GM21360 (cell line): ENCODE results near the gene RAD54L.

Source experiments
- ATAC-seq: cut with Tn5 transposase; IDR thresholded peaks from one replicate; pipeline ENCODE4 v1.9.1; 2021; ENCODE audit warnings: mild to moderate bottlenecking, moderate library complexity; ENCODE audit not compliant: unreplicated experiment

RAD54L gene

DNA sequence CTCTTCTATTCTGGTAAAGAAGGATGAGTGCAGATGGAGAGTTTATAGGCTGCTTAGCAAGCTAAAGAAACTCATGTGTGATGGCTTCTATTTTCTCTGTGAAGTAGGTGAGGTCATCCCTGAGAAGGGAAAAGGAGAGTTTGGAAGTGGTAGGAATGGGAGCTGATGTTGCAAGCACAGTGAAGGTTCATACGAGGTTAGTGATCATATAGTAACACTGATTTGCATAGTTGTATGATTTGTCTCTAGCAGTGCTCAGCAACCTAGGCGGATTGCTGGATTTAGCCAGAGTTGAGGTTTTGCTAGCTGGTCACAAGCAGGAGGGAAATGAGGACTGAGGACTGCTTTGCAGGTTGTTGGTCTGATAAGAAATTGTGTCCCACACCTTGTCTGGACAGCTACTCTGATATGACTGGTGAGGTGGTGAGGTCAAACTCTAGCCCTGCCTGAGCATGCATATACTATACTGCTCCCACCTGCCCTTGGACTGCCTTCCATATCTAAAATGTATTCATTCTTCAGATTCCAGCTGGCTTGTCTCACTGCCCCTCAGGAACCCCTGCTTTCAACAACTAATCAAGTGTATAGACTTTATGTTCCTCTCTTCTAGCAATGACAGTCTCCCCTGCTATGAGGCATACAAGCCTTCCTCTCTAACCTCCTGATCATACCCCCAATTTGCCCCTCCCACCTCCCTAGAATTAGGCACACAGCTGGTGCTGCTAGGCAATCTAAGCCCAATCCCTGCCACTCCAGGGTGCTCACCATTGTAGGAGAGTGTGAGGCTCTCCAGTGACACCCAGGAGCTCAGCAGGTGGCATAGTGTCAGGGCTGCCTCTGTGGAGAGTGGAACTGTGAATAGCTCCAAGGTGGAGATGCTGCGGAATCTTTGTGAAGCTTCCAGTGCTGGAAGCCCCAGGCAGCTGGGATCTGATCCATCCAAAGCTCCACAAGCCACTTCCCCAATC is 37.3 kb downstream of the RAD54L start:
- no peak for ATAC-seq

DNA sequence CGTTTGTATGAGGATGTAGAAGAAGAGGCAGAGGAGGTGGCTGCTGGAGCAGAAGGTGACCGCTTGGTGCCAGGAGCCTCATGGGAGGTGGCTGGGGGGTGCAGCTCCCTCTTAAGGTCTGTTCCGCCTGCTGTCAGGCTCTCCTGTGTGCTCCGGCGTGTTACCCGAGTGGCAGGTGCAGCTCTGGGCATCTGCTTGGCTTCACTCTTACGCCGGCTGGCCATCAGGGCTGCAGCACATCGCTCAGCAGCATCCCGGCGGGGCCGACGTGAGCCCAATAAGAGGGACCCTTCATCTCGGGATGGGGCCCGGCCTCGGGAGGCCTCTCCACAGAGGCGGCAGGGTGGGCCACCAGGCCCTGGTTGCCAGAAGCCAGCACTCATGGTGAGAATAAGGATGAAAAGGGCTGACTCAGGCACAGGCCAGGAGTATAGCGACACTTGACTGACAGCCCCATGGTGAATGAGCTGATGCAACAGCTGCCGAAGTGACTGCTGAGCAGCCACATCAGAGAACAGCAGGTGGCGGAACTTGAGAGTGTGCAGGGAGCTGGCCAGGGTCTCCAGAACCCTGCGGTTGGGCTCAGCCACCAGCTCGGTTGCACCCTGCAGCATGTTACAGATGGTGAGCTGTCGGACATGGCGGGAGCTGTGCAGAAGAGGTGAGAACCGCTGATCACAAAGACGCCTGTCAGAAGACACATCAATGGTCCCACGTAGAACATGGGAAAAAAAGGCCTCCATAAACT is 38.3 kb downstream of the RAD54L start:
- ATAC-seq: no peak

DNA sequence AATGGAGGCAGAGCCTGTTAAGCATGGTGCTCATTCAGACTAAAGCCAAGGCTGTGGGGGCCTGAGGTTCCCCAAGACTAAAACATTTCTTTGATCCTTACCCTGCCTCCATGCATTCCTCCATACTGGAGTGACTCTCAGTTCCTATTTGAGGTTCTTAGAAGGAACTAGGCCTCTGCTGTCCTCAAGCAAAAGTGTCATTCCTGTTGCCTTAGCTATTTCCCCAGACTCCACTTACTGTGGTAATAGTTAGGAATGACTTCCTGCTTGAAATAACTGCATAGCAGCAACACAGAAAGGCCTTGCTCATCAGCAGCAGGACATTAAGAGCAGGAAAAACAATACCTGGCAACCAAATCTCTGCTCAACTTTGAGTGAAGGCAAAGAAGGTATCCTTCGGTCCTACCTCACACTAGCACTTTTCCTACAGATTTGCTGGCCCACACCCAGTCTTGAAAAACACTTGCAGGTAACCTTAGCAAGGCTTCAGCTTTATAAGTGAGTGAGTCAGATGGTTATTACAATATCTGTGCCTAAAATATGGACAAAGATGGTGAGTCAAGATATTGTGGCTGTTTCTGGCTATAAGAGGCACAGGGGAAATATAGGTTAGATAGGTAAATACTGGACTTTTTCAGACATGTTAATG is 41.0 kb downstream of the RAD54L start:
- no peak for ATAC-seq

DNA sequence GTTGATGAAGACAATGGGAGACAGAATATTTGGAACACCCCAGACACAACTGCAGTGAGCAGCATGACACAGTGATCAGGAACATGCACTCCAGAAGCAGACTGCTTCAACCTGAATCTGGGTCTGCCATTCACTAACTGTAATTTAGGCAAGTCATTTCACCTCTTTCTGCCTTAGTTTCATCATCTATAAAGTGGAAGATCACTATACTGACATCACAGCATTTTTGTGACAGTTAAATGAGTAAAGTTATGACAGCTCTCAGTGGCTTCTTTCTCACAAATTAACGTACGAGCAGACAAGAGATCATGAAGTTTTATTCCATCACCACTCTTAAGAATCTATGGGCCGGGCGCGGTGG is 41.6 kb downstream of the RAD54L start:
- no peak for ATAC-seq

DNA sequence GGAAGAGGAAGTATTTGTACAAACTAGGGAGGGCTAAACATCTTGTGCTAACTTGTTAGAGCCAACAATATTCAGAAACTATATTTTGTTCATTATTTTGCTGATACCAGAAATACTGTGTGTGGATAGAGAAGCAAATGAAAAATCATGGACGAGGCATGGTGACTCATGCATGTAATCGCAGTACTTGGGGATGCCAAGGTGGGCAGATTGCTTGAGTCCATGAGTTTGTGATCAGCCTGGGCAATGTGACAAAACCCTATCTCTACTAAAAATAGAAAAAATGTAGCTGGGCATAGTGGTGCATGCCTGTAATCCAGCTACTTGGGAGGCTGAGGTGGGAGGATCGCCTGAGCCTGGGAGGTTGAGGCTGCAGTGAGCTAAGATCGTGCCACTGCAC is 42.4 kb downstream of the RAD54L start:
- ATAC-seq: no peak

DNA sequence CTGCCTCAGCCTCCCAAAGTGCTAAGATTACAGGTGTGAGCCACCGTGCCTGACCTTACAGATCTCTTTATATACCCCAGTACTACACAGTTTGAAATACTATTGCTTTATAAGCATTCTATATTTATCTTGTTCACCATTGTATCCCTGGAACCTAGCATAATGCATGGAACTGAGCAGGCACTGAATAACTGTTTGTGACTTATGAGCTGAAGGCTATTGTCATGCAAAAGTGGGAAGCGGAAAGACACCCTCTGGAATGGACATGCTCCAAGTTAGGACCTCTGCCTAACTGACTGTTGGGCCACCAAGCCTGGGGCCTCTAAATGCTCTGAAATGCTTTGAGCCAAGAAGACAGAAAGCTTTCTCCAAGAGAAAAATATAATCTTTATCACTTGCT is 47.7 kb downstream of the RAD54L start:
- ATAC-seq: no peak

DNA sequence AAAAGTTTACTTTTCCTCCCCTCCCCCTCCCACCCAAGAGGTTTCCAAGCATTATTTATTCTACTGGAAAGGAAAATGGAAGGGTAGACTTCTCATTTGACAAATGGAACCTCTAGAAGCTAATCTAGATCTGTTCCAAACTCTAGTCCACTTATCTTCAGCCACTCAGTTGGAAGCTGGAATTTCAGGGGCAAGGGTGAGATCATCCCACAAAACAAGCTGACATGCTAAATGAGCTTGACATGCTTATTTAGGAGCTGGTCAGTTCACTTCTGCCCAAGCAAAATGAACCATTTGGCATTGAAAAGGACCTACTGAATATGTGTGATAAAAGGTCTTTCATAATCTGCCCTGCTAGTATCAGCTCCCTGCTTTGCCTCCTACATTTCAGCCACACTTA is 50.8 kb downstream of the RAD54L start:
- ATAC-seq: no peak

DNA sequence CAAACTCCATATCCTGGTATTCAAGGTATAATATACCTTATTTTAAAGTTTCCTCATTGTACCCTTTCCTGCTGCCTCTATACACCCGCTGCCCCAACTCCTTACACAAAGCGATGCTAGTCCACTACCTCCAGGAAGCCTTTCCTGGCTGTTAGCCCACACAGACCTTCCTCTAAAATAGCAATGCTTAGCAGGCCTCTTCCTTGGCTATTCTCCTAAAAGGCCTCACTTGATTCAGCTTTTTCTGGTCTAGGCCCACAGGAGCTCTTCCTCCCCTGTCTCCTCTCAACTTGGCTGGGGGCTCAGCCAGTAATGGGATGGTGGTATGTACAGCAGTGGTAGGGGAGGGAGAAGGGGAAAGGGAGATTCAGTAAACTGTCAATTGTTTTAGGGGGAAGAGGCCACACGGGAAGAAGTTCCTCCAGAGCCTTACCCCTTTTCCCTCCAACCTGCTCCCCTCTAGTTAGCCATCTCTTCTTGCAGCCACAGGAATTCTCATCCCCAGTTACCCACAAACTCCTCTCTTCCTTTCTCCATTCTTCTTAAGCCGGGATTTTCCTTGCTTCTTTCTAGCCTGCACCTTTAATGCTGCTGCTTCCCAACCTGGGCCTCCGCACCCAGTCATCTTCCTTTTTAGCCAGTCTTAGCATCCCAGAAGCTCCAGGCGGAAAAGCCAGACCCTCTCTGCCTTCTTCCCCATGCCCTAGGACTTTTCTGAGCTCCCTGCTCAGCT is 53.3 kb downstream of the RAD54L start:
- no peak for ATAC-seq

DNA sequence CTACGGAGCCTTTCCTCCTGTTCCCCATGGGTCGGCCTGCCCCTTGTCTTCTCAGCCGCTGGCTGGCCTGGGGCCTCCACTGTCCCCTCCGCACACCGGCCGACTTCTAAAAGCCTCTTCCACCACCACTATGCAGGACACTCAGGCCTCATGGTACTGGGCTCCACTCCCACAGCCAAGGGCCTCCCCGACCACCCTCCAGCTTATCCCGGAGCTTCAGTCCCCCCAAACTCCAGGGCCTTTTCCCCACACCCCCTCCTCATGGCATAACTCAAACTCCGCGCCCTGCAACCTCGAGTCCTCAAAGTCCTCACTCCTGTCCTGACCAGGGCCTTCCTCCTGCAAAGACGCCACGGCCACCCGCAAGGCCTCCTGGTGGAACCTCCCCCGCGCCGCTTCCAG is 53.8 kb downstream of the RAD54L start:
- no peak for ATAC-seq

DNA sequence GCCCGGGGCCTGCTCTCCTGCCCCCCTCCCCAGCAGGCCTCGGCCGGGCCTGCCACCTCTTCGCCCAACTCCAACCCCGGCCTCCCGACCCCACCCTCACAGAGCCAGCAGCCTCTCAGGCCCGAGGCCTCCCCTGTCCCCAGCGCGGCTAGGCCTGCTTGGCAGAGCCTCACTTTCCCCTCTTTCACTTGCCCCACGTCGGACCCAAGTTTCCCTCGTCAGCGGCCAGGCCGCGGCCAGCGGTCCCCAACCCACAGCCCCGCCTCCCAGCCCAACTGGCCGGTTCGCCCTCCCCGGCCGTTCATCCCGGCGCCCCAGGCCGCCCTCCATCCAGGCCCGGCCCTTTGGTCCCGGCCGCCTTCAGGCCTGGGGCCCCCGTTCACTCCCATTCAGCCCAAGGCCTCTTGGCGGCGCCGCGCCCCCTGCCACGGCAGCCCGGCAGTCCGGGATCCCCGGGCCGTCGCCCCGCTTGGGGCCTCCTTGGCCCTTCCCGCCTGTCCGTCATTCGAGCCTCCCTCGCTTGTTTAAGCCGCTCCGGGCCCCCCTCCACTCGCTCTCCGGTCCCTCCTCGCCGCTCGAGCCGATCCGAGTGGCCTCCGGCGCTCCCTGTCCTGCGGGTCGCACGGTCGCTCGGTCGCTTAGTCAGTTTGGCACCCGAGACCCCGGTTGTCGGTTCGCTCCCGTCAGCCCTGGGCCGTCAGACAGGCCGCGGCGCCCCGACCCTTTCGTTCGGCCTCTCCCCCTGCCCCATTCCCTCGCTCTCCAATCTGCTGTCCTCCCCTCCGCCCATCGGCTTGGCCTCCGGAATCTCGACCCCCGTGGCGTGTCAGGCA is 54.5 kb downstream of the RAD54L start:
- peak; percentile 41 for ATAC-seq

DNA sequence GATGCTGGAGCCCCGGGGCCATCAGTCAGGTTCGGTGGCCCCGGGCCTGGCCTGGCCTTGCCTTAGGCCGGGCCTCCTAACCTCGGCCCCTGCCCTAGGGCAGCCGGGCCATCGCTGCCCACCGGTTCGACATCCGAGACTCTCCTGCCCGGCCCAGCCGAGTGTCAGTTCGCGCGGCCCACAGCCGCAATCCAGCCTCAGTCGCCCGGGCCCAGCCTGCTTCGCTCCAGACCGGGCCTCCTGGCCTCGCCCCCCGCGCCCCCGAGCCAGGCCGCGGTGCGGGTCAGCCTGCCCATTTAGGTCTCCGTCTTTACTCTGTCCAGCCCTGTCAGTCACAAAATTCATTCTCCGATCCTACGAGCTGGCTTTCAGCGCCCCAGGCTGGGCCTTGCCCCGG is 55.1 kb downstream of the RAD54L start:
- peak; percentile 3 for ATAC-seq

DNA sequence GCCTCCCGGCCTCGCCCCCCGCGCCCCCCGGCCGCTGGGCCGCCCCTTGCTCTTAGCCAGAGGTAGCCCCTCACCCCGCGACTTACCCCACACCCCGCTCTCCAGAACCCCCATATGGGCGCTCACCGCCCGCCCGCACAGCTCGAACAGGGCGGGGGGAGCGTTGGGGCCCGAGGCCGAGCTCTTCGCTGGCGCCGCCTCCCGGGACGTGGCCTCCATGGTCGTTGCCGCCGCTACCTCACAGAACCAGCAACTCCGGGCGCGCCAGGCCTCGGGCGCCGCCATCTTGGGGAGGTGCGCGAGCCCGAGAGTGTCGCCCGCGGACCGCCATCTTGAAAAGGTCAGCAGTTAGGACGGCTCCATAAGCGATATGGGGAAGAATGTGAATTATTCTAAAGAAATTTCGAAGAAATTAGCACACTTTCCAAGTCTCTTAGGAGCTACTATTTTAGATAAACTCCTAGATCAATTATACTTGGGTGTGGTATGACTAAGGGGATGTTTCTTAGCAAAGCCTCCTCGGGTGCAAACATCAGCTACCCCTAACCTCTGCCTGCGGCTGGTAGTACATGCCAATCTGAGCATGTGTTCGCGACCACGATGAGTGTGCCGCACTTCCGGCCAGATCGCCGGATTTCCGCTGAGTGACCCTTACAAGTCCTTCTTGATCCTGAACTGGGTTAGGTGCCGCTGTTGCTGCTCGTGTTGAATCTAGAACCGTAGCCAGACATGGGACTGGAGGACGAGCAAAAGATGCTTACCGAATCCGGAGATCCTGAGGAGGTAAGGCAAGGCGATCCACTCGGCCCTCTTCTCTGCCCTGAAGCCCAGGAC is 55.7 kb downstream of the RAD54L start, which contains the start of the genes LRRC41 and UQCRH:
LRRC41 (minus strand) TSS at position 579 of the 834 bp plus-strand sequence; CDS start at position 285, 294 bp downstream.
UQCRH (plus strand) TSS at position 661 of the 834 bp plus-strand sequence; CDS start at position 730, 69 bp downstream.
- peak; percentile 72 for ATAC-seq

DNA sequence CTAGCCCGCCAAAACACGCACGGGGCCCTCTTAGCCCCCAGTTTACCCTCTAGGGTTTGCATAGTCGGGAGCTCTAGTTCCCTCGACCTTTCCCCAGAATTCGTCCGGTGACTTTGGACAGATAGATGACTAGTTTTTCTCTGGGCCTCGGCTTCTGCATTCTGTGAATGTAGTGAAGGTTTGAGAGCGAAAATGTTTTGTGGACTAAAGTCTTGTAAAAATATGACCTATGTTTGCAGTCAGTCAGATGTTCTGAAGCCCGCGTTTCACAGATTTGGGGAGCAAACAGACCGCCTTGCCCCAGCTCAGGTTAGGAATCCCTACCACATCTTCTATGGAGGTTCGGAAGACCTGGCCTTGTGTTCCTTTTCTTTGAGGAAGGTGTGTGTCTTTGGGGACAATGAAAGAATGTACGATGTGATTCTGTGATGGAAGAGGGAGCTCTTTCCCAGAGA is 56.3 kb downstream of the RAD54L start:
- no peak for ATAC-seq

DNA sequence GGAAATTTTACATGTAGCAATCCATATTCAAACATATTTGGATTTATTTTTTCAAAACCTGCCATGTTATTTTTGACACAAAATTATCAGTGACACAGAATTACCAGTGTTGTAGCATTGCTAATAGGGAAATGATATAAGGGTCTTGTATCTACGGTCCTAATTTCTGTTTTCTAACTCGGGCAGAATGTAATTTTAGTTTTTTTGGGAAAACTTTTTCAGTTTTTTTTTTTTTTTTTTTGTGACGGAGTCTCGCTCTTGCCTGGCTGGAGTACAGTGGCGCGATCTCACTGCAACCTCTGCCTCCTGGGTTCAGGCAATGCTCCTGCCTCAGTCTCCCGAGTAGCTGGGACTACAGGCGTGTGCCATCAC is 58.6 kb downstream of the RAD54L start:
- no peak for ATAC-seq

DNA sequence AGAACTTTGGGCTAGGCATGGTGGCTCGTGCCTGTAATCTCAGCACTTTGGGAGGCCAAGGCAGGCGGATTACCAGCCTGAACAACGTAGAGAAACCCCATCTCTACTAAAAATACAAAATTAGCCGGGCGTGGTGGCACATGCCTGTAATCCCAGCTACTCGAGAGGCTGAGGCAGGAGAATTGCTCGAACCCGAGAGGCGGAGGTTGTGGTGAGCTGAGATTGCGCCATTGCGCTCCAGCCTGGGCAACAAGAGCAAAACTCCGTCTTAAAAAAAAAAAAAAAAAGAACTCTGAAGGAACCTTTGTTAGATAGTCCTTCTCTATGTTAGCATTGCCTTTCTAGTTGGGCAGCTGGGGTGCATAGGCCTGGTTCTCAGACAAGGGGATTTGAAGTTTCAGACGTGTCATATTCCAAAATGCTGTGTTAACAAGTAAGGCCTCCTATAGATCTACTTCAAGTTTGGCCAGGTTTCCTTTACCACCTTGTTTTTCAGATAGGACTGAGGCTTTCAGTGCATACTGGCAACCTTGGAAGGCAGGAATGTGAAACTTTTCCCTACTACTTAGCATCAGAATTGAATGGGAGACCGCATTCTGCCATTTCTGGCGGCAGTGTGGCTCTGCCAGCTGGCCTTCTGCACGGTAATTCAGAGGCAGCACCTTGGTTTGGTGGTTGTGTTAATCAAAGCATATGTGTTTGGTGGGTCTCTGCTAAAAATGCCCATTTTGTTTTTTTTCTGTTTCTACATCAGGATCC is 62.0 kb downstream of the RAD54L start:
- ATAC-seq: no peak

DNA sequence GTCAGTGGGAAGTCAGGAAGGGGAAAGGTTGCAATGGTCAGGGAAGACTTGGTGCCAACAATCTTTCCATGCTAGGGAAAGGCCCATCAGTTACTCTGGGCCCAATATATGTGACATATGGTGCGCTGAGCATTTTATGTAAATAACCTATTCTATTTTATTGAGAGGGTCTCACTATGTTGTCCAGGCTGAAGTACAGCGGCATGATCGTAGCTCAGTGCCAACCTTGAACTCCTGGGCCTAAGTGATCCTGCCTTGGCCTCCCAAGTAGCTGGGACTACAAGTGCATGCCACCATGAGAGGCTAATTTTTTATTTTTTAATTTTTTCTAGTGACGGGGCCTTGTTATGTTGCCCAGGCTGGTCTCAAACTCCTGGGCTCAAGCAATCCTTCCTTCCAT is 62.8 kb downstream of the RAD54L start:
- ATAC-seq: no peak

DNA sequence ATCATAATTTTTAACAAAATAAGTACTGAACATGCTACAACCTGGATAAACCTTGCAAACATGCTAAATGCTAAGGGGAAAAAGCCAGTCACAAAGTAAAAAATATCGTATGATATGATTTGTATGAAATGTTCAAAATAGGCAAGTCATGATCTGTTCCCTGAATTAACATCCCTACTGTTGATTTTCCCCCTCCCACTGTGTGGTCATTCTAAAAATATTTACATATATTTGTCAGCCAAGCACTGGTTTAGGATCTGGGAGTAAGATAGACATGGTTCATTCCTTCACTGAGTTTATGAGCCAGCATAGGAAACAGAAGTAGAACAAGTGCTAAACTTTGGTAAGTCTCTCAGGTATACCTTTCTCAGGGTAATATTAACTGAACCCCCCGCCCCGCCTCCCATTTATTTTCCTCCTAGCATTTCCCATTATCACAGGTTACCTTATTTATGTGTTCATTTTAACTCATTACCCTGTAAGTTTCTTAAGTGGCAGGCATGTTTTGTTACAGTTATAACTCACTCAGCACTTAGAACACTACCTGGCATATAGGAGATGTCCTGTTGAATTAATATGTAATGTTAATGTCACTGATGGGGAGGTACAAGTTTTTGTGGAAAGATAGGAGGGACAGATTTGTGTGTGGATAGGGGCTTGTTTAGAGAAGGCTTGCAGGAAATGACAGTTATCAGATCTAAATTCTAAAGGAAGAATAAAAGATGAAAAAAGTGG is 68.3 kb downstream of the RAD54L start:
- no peak for ATAC-seq
